ENCODE measurements around the gene GYPB.
"Not testable (repeated sequence)": the region's sequence is repeated elsewhere in the genome, so short reads cannot be mapped to it uniquely, and the experiment has no call there.

DNA sequence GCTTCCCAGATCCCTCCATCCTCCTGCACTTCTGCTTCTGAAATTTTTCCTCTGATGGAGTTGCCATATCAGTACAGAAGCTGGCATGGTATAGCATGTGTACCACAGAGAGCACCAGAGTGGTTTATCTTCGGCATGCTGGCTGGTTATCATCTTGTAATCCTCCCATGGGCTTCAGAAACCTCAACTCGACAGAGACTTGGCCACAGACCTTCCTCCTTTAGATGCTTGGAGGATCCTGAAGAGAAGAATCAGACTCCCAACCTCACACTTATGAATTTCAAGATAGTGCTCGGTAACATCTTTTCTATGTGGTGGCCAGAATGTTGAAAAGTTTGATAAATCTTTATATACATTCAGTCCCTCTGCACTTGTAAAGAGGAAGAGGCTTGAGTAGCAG, 63.9 kb downstream of the GYPB start:
- TF ChIP-seq, protein P1, sequence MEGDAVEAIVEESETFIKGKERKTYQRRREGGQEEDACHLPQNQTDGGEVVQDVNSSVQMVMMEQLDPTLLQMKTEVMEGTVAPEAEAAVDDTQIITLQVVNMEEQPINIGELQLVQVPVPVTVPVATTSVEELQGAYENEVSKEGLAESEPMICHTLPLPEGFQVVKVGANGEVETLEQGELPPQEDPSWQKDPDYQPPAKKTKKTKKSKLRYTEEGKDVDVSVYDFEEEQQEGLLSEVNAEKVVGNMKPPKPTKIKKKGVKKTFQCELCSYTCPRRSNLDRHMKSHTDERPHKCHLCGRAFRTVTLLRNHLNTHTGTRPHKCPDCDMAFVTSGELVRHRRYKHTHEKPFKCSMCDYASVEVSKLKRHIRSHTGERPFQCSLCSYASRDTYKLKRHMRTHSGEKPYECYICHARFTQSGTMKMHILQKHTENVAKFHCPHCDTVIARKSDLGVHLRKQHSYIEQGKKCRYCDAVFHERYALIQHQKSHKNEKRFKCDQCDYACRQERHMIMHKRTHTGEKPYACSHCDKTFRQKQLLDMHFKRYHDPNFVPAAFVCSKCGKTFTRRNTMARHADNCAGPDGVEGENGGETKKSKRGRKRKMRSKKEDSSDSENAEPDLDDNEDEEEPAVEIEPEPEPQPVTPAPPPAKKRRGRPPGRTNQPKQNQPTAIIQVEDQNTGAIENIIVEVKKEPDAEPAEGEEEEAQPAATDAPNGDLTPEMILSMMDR (IDR thresholded peaks at IDR 0.05), result not testable (repeated sequence)
- not testable (repeated sequence) for TF ChIP-seq FOXS1 (CRISPR knock-in tag; IDR thresholded peaks at IDR 0.05); POLR2A (IDR thresholded peaks at IDR 0.05; ENCODE audit: low read length)

All from A549 (cell line).